Measurements from ENCODE around the gene LBX2. TPM values are rescaled to one million over a fixed set of nuclear protein-coding genes. Genes with fewer than 3 reads are reported as not detected.

Gene LBX2, protein sequence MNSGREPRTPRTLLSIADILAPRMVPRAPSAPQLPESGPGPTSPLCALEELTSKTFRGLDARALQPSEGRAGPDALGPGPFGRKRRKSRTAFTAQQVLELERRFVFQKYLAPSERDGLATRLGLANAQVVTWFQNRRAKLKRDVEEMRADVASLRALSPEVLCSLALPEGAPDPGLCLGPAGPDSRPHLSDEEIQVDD
- total RNA-seq (2021; ENCODE audit: unreplicated experiment) = 10.1 TPM
- polyA plus RNA-seq (2012) = 5.8 and 6.9 TPM in 2 replicates
- percentile 54 among the genes with signal in this experiment for Bru-seq, nascent RNA
- BruChase-seq, experiment 1, labeled RNA remaining after a 6-hour chase = percentile 57 among the genes with signal in this experiment
- percentile 54 among the genes with signal in this experiment for BruChase-seq, experiment 2, labeled RNA remaining after a 2-hour chase
- long read RNA-seq, partial matches to known transcripts = 1 of 9 reads
- long read RNA-seq, other reads (novel, unspliced or antisense) = 2 of 9 reads

DNA sequence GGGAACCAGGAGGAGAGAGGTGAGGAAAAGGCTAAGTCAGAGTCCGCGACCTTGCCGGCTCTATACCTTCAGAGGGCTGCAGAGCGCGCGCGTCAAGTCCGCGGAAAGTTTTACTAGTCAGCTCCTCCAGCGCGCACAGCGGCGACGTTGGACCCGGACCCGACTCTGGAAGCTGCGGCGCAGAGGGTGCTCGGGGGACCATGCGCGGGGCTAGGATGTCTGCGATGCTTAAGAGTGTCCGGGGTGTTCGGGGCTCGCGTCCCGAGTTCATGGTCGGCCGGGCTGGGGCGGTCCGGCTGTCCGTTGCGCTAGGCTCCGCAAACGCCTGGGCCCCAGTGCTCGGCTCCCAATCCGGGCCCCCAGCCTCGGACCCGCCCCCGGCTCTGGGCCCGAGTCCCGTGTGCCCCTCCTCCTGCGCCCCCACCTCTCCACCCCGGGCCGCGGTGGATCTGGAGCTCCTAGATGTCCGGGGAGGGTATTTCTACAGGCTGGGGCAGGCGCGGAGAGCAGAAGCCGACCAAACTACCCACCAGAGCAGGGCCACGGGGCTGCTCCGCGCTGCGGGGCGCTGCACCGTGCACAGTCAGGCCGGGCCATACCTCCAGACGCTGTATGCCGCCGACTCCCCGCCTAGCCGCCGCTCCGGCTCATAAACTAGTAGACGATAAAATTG, at the start of gene LBX2:
Gene LBX2, minus strand, starts transcription at position 337 of the 673 bp plus-strand sequence. Its CDS starts 66 bp downstream, at position 271.
- DNase-seq (ENCODE audit: low read depth, low spot score) (no peak), ATAC-seq (no peak)
- H2AFZ ChIP-seq (ENCODE audit: low read depth, low read length, poor library complexity, severe bottlenecking) = no peak within 1 kb of the TSS
- H3K4me3 ChIP-seq (replicated peaks in 1 of 2; ENCODE audit: low read depth in 1 of 2, low read length in 2 of 2) = no peak within 1 kb of the TSS
- CTCF ChIA-PET = no interaction called here
- H3K36me3 ChIP-seq (ENCODE audit: control insufficient read depth in 1 of 2, insufficient read depth in 2 of 2, low read length in 2 of 2) = no peaks in the 10 kb centered on the region
- intact Hi-C loops (cut with micrococcal nuclease) = no loop called here
- no peak within 1 kb of the TSS for H3K27ac ChIP-seq (ENCODE audit: low read depth, low read length)
- no peaks in the 10 kb centered on the region for H3K9me2 ChIP-seq (ENCODE audit: insufficient read depth)
- no peak for TF ChIP-seq EZH2phosphoT487 (IDR thresholded peaks at IDR 0.05; ENCODE audit: borderline replicate concordance)
- no peak for TF ChIP-seq ZNF274 (IDR thresholded peaks at IDR 0.05; ENCODE audit: low read depth, low read length)
- TF ChIP-seq, protein P1, sequence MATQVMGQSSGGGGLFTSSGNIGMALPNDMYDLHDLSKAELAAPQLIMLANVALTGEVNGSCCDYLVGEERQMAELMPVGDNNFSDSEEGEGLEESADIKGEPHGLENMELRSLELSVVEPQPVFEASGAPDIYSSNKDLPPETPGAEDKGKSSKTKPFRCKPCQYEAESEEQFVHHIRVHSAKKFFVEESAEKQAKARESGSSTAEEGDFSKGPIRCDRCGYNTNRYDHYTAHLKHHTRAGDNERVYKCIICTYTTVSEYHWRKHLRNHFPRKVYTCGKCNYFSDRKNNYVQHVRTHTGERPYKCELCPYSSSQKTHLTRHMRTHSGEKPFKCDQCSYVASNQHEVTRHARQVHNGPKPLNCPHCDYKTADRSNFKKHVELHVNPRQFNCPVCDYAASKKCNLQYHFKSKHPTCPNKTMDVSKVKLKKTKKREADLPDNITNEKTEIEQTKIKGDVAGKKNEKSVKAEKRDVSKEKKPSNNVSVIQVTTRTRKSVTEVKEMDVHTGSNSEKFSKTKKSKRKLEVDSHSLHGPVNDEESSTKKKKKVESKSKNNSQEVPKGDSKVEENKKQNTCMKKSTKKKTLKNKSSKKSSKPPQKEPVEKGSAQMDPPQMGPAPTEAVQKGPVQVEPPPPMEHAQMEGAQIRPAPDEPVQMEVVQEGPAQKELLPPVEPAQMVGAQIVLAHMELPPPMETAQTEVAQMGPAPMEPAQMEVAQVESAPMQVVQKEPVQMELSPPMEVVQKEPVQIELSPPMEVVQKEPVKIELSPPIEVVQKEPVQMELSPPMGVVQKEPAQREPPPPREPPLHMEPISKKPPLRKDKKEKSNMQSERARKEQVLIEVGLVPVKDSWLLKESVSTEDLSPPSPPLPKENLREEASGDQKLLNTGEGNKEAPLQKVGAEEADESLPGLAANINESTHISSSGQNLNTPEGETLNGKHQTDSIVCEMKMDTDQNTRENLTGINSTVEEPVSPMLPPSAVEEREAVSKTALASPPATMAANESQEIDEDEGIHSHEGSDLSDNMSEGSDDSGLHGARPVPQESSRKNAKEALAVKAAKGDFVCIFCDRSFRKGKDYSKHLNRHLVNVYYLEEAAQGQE (IDR thresholded peaks at IDR 0.05; ENCODE audit: low read depth) = no peak
- no peak for TF ChIP-seq RAD21 (IDR thresholded peaks at IDR 0.05; ENCODE audit: low read depth)
- TF ChIP-seq POLR2AphosphoS5 (IDR thresholded peaks at IDR 0.05; ENCODE audit: low read depth, low read length) = no peak
- TF ChIP-seq SIN3A (IDR thresholded peaks at IDR 0.05; ENCODE audit: low read depth) = no peak
- TF ChIP-seq, protein P2, sequence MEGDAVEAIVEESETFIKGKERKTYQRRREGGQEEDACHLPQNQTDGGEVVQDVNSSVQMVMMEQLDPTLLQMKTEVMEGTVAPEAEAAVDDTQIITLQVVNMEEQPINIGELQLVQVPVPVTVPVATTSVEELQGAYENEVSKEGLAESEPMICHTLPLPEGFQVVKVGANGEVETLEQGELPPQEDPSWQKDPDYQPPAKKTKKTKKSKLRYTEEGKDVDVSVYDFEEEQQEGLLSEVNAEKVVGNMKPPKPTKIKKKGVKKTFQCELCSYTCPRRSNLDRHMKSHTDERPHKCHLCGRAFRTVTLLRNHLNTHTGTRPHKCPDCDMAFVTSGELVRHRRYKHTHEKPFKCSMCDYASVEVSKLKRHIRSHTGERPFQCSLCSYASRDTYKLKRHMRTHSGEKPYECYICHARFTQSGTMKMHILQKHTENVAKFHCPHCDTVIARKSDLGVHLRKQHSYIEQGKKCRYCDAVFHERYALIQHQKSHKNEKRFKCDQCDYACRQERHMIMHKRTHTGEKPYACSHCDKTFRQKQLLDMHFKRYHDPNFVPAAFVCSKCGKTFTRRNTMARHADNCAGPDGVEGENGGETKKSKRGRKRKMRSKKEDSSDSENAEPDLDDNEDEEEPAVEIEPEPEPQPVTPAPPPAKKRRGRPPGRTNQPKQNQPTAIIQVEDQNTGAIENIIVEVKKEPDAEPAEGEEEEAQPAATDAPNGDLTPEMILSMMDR (IDR thresholded peaks at IDR 0.05 in 2 of 3, conservative IDR thresholded peaks at IDR 0.05 in 1 of 3; ENCODE audit: borderline replicate concordance in 1 of 3, insufficient read depth in 1 of 3, low read depth in 2 of 3, low read length in 2 of 3) = no peak
- TF ChIP-seq ELF1 (IDR thresholded peaks at IDR 0.05; ENCODE audit: borderline replicate concordance, low read depth) = no peak
- TF ChIP-seq POLR2A (IDR thresholded peaks at IDR 0.05; ENCODE audit: borderline replicate concordance, extremely low read depth, insufficient read depth, insufficient read length) = no peak
- no peak for TF ChIP-seq JUND (IDR thresholded peaks at IDR 0.05)
- no peak within 1 kb of the TSS for H3K4me2 ChIP-seq (ENCODE audit: low read length)
- H4K20me1 ChIP-seq (ENCODE audit: insufficient read depth) = no peaks in the 10 kb centered on the region
- H3K9me3 ChIP-seq (ENCODE audit: control insufficient read depth in 1 of 2, insufficient read depth in 1 of 2, low read depth in 1 of 2, low read length in 2 of 2) = no peaks in the 10 kb centered on the region
- peaks cover 16 to 34% of the 10 kb centered on the region in 2 experiments for H3K4me1 ChIP-seq (ENCODE audit: control insufficient read depth in 1 of 2, insufficient read depth in 2 of 2, low read length in 2 of 2)
- H3K27me3 ChIP-seq (ENCODE audit: insufficient read depth, low read length) = no peaks in the 10 kb centered on the region
- RAD21 ChIA-PET (ENCODE audit: low non-redundant PET in 1 of 2, low total read pairs in 2 of 2, uncharacterized antibody in 2 of 2, unreplicated experiment in 2 of 2) = no interaction called here
- H3K9ac ChIP-seq (ENCODE audit: low read length) = no peak within 1 kb of the TSS
- POLR2A ChIA-PET = no interaction called here
- no peaks in the 10 kb centered on the region for H3K79me2 ChIP-seq (ENCODE audit: insufficient read depth, low read length)
- BruUV-seq (replicated peaks) = no TSS peak
